Activated CD4-positive, alpha-beta T cell treated with anti-CD3 and anti-CD28 coated beads, Interleukin-2, amount 50 U/mL, for 48 hours (primary cell): Measurements from ENCODE around the gene CLDN20.
"Not testable (repeated sequence)": the region's sequence is repeated elsewhere in the genome, so short reads cannot be mapped to it uniquely, and the experiment has no call there.

Source experiments
- DNase-seq, 2 experiments: peaks; one replicate each; pipeline ENCODE4 v3.0.0-alpha.2; 2020

The CLDN20 gene

DNA sequence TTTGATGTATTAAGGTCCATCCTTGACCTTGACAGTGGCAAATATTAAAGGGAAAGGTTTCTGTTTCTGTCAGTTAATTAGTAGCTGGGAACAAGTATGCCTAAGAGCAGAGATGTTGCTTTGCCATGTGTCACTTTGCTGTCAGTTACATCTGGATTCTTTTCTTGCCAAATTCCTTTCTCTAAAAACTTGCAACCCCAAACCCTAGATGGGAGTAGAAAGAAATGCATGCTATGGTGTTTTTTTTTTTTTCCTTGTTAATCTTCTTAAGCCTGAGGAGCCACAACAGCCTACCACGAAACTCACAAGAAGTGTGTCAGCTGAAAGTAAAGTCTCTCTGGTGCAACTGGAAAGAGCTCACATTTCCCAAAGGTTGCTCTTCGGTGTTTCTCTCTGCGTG, 18.0 kb upstream of the CLDN20 start:
- DNase-seq = no peak

DNA sequence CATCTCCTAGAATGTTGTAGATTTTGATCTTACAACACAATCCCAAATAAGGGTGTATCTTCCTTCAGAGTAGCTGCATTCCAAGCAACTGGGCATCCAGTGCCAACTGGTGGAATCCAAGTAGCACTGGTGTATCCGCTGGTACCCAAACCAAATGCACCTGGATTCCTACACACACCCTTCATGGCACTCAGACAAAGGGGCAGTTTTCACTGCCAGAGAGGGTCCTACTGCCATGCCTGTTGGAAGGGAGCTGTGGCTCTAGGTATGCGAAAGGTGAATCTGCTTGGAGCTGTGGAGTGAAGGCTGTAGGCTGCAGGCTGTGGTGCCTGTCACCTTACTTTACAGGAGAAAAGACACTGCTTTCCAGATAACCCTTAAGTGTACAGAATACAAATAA, 17.0 kb upstream of the CLDN20 start:
- no peak for DNase-seq

DNA sequence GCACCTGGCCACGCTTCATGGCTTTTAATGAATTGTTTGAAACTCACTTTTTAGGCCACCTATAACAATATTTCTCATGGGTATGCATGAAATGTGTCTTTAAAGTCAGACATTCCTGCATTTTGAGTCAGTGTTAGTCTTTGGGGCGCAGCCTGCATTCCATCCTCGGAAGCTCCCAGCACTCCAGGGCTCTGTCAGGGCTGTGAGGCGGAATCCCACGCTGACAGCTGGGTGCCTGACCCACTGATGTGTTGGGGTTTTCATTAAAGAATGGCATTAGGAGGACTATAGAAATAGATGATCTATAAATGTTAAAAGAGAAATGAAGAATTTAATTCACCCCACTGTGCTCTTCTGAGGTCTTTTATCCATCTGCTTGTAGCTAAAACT, 16.2 kb upstream of the CLDN20 start:
- DNase-seq = no peak

DNA sequence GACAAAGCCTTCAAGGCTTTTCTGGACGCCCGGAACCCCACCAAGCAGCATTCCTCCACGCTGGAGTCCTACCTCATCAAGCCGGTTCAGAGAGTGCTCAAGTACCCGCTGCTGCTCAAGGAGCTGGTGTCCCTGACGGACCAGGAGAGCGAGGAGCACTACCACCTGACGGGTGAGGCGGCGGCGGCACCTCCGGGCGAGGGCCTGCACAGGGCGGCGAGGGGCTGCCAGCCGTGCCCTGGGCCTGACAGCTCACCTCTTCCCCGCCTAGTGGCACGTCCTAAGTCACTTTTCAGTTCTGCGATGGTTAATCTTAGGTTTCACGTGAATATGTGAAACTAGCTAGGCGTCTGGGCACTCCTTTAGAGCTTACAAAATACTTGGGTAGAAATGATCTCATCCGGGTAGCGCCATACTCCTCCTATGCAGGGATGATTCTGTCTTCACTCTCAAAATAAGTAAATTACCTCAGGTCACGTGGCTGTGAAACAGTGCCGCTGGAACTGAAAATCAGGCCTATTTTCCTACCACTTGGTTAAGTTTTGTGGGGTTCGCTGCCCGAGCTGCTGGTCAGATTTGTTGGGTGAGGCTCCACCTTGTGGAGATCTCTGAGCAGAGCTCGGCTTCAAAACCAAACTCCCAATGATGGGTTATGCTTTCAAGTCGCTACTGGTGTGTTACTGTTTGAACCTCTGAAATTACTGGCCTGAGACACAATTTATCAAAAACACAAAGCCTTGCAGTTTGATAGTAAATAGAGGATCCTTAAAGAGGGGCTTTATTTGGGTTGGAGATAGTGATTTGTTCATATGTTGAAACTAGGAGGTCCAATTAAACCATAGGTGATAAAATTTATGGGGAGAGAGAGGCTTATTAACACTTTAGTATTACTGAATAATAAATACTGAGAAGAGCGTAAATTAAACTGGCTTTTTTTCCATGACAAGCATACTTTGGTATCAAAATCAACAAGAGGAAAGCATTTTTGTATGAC, 15.5 kb upstream of the CLDN20 start:
- peak; percentile 16 to 44 for DNase-seq

DNA sequence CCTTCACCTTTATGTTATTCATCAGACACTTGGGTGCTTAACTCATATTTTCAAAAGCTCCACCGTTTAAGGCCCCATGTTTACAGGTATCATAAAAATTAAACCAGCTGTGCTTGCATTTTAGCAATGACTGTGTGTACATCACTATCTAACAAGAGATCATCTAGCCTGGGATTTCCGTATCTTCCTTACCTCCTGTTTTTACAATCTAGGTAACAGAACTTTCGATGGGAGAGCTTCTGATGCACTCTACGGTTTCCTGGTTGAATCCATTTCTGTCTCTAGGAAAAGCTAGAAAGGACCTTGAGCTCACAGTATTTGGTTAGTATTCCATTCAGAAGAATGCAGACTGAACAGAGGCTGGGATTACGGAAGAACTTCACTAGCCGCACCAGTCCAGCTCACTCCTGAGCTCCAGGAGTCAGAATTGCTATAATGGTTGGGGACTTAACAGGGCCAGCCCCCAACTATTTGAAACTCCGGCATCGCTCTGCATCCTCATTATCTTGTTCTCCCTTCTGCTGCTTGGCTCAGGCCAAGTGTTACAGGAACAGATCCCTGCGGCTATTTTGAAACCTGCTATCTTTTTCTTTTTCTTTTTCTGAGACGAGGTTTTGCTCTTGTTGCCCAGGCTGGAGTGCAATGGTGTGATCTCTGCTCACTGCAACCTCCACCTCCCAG, 13.0 kb upstream of the CLDN20 start:
- DNase-seq = no peak

DNA sequence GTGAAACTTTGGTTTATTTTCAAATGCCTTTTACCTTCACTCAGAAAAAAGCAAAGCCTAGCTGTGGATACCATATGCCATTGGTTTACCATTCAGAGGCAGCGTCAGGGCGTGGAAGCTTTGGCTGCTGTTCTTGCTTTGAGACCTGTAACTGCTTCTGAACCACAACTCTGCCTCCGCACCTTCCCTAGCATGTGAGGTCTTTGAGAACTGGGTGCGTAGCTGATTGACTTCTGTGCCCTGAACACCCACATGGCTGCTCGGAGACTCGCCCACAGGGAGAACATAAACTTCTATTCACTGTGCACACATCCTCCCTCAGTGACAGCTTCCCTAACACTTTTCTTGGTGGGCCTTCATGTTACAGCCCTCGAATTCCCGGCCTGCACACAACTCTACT, 11.2 kb upstream of the CLDN20 start:
- DNase-seq = no peak

DNA sequence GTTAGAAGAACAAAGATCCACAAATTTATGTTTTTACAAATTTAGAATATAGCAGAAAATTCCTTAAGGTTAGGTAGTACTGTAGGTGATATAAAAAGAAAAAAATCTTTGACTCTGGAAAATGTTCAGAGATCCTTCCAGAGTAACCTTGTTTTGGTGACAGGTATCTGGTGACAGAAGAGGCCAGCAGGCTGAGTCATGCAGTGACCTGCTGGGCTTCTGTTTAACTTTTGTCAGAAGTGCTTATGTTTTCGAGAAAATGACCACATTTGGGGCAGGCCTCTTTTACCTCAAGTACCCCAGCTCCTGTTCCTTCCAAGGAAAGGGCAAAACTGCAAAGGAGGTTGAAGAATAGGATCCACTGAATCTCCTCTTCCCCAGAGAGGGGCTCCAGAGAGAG, 10.5 kb upstream of the CLDN20 start:
- no peak for DNase-seq

DNA sequence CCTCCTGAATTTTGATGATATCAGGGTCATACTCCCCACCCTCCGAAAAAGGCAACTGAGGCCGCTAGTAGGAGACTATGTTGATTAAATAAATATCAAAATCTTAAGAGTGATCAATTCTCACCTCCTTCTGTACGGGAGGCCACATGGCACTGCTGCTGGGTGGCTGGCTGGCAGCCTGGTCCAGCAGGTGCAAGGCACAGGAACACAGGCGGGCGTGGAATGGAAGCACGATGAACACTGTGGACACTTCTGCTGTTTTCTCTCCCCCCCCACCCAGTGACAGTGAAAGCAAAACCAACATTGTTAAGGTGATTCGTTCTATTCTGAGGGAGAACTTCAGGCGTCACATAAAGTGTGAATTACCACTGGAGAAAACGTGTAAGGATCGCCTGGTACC, 9.7 kb upstream of the CLDN20 start:
- DNase-seq = no peak

DNA sequence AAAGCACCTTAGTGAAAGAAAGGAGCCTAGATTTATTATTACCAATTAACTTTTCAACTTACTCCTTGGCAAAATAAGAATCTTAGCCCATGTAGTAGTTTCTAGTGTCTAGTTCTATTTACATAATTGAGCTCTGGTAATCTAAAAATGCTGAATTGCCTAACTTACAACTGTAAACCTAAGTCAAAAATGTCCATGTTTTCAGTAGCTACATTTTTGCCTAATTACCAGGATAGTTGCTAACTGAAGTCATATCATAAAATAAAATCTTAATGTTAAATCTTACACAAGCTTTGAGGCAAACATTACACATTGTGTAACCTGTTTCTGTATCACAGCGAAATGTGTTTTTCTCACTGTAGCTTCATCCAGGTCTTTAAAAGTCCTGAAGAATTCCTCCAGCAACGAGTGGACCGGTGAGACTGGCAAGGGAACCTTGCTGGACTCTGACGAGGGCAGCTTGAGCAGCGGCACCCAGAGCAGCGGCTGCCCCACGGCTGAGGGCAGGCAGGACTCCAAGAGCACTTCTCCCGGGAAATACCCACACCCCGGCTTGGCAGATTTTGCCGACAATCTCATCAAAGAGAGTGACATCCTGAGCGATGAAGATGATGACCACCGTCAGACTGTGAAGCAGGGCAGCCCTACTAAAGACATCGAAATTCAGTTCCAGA, 7.6 kb upstream of the CLDN20 start:
- DNase-seq = no peak

DNA sequence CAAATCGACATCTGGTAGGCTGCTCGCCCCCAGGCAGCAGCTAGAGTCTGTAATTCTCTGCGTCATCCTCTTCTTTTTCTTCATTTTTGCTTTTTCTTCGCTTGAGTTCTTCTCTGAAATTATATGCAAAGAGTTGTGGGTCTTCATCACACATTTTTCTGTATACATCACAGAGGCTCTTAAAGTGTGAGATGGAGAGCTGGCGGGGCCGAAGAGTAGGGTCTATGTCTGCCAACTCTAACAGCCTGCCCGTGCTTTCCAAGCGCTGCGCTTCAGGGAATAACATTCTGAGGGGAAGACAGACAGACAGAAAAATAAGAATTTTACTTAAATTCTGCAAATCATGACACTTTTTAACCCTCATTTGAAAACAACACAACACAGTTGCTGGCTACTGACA, 6.0 kb upstream of the CLDN20 start:
- no peak for DNase-seq

DNA sequence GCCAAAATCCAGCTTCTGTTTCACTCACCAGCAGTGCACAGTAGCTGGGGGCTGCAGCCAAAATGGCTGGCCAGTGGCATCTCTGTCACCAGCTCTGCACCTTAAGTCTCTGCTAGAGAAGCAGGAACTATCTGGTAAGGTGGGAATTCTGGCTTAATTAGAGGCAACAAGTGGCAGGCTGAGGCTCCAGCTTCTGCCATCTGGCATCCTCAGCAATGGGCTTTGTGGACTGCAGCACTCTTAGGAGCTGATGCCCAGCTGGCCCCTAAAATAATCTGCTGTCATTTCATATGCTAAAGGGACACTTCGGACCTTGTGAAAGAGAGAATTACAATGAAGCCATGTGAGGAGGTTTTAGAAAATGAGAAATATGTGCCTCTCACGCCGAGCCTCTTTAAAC, 4.6 kb upstream of the CLDN20 start:
- DNase-seq = no peak

DNA sequence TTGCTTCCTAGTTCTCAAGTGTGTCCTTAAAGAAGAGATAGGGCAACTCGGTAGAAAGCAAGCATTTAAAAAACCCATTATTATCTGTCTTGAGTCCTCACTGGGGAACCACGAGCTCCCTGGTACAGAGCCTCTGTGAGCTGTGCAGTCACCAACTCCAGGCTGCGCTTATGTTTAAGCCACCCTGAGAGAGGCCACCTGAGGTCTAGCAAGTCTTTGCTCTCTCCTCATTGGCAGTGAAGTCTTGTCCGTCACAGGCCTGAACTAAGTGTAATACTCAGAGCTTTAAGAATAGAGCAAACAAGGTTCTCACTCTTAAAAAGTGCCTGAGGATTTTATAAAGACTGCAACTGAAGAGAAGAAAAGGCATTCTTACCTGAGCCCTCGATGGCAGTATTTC, 3.9 kb upstream of the CLDN20 start:
- no peak for DNase-seq

DNA sequence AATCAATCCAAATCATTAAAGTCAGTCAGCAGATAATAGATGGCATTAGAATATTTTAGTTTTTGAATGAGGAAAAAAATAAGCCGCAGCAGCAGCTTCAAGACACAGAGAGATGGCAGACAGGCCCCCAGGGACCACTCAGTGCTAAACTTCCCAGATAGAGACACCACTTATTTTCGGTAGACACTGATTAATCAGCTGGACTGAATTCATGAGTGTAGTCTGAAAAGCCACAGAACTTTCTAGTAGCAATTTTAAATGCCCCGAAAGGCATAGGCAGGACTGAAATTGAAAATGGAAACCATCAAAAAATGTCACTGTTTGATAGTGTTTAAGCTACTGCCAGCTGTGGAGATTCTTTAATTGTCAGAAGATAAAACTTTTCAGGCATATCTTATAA, 3.1 kb upstream of the CLDN20 start:
- DNase-seq = no peak

DNA sequence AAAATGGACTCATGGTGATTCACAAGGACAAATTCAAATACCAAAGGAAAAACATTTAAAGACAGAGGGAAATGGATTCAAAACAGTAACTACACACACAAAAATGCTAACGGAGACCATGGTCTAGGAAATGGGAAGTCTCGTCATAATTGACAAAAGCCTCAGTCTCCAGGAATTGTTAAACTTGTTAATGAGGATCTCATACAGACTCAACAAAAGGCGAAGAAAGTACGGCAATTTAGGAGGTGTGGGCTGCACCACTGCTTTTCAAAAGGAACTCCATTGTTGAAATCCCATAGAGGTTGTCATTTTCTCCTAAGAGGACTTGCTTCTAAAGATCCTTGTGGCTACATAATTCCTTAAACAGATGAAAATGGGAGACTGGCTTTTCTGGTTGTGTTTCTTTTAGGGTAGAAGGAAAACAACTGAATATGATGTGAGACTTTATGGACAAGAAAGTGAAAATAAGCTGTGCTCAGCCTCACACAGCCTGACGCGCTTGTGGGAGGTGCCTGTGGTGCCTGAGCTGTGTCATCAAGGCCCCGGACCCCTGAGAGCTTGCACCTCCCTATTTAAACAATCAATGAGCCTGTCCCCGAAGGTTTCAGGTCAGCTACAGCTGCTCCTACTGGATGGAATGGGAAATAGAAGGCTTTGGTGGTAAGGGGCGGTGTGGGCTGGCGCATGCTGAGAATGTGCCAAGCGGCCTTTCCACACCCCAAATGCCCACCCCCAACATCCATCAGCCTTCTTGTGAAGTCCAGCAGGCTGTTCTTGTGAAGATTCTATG, 2.5 kb upstream of the CLDN20 start:
- DNase-seq = no peak

DNA sequence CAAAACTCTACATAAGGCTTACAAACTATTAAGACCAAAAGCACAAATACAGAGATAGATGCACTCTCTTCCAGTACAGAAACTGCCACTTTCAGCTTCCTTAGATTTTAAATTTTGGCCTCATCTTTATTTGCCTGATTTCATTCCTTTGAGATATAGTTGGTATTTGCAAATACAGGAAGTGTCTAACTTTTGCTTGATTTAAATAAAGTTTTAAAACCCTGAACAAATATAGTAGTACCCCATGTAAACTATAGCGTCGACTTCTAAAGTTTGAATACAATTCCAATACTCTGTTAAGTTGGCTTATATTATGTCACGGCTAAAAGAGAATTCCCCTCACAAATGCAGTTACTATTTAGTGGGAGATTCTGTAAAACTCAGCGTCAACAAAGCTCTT, 1.2 kb upstream of the CLDN20 start:
- DNase-seq = no peak

DNA sequence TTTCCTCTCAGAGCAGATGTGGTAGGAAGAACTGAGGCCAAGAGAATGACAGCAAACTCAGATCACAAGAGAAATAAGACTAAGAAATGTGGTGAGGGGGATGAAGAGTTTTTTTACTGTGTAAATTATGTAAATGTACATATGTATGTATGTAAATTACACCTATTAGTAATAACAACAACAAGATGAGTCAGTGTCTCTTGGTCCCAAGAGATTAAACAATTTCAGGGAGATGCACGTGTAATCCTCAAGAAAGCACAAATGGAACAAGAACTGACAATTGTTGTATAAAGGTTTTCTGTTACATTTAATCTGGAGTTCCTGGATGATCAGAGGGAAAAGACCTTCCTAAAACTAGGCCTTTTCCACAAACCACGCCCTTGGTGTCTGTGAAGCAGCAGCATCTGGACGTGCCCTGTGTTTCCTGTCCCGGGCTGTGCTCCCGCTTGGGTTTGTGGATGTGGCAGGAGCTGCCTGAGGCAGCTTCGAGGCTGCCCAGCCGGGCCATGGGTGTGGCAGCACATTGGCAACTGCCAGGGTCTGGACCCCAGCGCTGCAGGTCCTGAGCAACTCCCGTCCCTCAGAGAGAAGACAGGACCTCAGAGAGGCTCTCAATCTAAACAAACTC, 994 bp downstream of the CLDN20 start:
- DNase-seq = no peak

DNA sequence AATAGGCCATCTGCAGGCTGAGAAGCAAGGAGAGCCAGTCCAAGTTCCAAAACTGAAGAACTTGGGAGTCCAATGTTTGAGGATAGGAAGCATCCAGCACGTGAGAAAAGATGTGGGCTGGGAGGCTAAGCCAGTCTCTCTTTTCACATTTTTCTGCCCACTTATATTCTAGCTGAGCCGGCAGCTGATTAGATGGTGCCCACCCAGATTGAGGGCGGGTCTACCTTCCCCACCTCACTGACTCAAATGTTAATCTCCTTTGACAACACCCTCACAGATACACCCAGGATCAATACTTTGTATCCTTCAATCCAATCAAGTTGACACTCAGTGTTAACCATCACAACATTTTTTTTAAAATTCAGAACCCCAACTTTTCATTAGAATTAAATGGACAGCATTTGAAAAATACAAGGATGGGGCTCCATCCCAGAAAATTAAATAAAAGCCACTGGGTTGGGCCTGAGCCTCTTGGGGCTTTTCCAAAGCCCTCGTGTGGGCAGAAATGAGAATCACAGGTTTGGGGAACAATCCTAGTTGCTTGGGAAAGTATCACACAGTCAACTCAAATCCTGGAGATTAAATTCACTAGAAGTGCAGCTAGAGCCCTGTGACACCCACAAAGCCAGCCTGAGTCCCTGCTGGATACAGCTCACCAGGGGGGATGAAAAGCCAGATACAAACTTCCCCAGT, 2.2 kb downstream of the CLDN20 start:
- DNase-seq = no peak

DNA sequence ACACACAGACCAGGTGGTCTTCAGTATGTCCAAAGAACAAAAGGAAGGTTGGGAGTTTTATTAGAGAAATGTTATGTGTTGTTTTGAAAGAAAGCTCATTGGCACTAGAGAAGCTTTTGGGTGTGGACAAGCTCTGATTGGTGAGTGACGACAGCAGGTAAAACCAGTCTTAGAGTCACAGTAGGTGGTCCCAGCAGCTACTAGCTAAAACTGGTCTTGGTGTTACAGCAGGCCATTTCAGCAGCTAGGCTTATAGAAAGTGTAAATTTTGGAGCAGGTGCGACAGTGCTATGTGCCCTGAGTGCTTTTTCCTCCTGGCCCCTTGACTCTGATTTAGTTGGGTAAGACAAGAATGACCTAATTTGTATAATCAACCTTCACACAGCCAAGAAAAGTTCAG, 3.6 kb downstream of the CLDN20 start:
- DNase-seq = no peak

DNA sequence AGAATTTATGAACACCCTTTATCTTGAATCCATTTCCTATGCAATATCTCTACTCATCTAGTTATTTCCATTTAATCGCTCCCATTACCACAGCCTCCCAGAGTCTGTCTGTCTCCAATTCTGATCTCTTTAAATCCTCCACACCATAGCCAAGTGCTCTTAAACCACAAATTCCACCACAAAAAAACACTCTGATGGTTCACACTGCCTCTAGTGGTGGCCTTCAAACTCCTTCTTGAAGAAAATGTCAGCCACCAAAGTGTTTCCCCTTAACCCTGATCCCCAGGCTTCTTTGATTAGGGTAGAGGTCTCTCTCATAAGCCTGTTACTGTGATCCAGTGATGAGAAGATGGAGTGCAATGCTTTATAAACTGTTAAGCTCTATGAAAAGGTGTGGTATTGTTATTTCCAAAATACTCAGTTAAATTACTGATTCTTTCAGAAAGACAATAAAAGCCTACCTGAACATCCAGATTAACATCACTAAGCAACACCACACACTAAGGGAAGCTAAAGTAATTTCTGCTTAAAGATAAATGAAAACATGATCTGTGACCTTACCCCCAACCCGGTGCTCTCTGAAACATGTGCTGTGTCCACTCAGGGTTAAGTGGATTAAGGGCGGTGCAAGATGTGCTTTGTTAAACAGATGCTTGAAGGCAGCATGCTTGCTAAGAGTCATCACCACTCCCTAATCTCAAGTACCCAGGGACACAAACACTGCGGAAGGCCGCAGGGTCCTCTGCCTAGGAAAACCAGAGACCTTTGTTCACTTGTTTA, 4.5 kb downstream of the CLDN20 start:
- not testable (repeated sequence) for DNase-seq

DNA sequence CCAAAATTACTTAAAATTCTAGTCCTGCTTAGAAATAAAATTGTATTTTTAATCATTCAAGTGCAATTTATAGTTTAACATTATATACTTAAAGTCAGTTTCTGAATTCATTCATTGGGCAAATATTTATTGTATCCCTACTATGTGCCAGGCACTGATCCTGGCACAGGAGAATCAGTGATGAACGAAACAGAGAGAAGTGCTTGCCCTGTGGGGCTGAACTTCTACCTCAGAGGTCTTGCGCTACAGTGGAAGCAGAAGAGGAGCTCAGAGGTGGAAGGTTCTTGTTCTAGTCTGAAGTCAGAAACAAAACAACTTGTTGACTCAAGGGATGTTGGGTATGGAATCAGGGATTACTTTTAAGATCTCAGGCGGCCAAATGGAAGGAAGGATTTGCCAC, 6.0 kb downstream of the CLDN20 start:
- DNase-seq = no peak

DNA sequence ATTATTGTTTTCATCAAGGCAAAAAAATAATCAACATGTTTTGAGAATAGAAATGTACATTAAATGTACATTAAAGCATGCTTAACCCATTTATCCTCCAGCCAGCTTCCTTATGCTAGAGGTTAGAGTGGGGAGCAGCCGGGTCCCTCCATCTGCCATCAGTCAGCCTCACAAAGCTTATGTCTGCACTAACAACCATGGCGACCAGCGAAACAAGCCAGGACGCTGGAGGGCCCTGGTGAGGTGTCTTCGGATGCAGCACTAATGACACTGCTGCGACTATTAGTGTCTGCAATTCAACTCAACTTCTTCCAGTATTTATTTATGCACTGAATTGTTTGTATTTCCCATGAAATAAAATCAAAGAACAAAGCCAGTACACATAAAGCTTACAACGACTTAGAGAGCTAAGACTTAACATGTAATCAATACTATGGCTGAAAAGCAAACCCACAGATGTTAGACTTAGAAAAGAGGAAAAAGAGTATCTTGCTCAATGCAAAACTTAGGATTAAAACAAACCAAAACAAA, 6.8 kb downstream of the CLDN20 start:
- DNase-seq = no peak
